ENCODE data around the gene REPIN1. TPM values are rescaled to one million over a fixed set of nuclear protein-coding genes. Genes with fewer than 3 reads are reported as not detected.
A peak's percentile ranks its signal among the peaks of the same experiment; 100 is the strongest.

The REPIN1 gene
- total RNA-seq, 1 donor from 2014 or later = 154 TPM

GRCh38 chr7:150398965-150399320 lies 30.3 kb downstream of the REPIN1 start:
- Mint-ChIP-seq H3K9me3 (no peaks in the 10 kb centered on the region), H3K4me1 (ENCODE audit: unreplicated experiment) (peaks cover 53% of the 10 kb centered on the region), H3K4me3 (no peak overlapping the region), H3K36me3 (peaks cover 14% of the 10 kb centered on the region), H3K27me3 (no peaks in the 10 kb centered on the region), H3K27ac (no peak overlapping the region)
- TF ChIP-seq CTCF (conservative IDR thresholded peaks at IDR 0.05) = no peak
- no peak for DNase-seq (ENCODE audit: extremely low spot score, unreplicated experiment)

GRCh38 chr7:150399421-150400007 lies 30.9 kb downstream of the REPIN1 start:
- H3K27ac Mint-ChIP-seq = no peak overlapping the region
- no peak for TF ChIP-seq CTCF (conservative IDR thresholded peaks at IDR 0.05)
- peaks cover 59% of the 10 kb centered on the region for H3K4me1 Mint-ChIP-seq (ENCODE audit: unreplicated experiment)
- no peaks in the 10 kb centered on the region for H3K9me3 Mint-ChIP-seq
- DNase-seq (ENCODE audit: extremely low spot score, unreplicated experiment) = no peak
- H3K4me3 Mint-ChIP-seq = peak overlapping the region; percentile 60
- H3K36me3 Mint-ChIP-seq = peaks cover 14% of the 10 kb centered on the region
- no peaks in the 10 kb centered on the region for H3K27me3 Mint-ChIP-seq

GRCh38 chr7:150400008-150400787 lies 31.6 kb downstream of the REPIN1 start:
- H3K36me3 Mint-ChIP-seq = peaks cover 14% of the 10 kb centered on the region
- no peaks in the 10 kb centered on the region for H3K27me3 Mint-ChIP-seq
- H3K9me3 Mint-ChIP-seq = no peaks in the 10 kb centered on the region
- DNase-seq (ENCODE audit: extremely low spot score, unreplicated experiment) = no peak
- TF ChIP-seq CTCF (conservative IDR thresholded peaks at IDR 0.05) = no peak
- H3K4me3 Mint-ChIP-seq = peak overlapping the region; percentile 60
- H3K4me1 Mint-ChIP-seq (ENCODE audit: unreplicated experiment) = peaks cover 56% of the 10 kb centered on the region
- H3K27ac Mint-ChIP-seq = peak overlapping the region; percentile 39

- H3K4me1 Mint-ChIP-seq (ENCODE audit: unreplicated experiment) = peaks cover 61% of the 10 kb centered on the region
- no peak for TF ChIP-seq CTCF (conservative IDR thresholded peaks at IDR 0.05)
- peak overlapping the region; percentile 60 for H3K4me3 Mint-ChIP-seq
- no peaks in the 10 kb centered on the region for H3K9me3 Mint-ChIP-seq
- peak overlapping the region; percentile 74 for H3K27ac Mint-ChIP-seq
- no peaks in the 10 kb centered on the region for H3K27me3 Mint-ChIP-seq
- peaks cover 14% of the 10 kb centered on the region for H3K36me3 Mint-ChIP-seq
- DNase-seq (ENCODE audit: extremely low spot score, unreplicated experiment) = no peak
Measured at GRCh38 chr7:150400788-150401423, 32.3 kb downstream of the REPIN1 start.

GRCh38 chr7:150401424-150401790 lies 32.8 kb downstream of the REPIN1 start:
- Mint-ChIP-seq H3K9me3 (no peaks in the 10 kb centered on the region), H3K36me3 (peaks cover 14% of the 10 kb centered on the region), H3K4me3 (peak overlapping the region; percentile 60), H3K27ac (peak overlapping the region; percentile 74), H3K27me3 (no peaks in the 10 kb centered on the region), H3K4me1 (ENCODE audit: unreplicated experiment) (peaks cover 66% of the 10 kb centered on the region)
- no peak for TF ChIP-seq CTCF (conservative IDR thresholded peaks at IDR 0.05)
- DNase-seq (ENCODE audit: extremely low spot score, unreplicated experiment) = no peak
